AG04449 (cell line): Measurements from ENCODE around the gene UPP2.

Experiments used
- CTCF ChIA-PET: fragments of 350-600 bp; formaldehyde crosslinking; extraction: SDS; loops from one replicate; lab custom pipeline; 2021; ENCODE audit warnings: antibody characterized with exemption; lab: Yijun Ruan, JAX
- POLR2A ChIA-PET: fragments of 400-600, 350-600 bp; formaldehyde crosslinking; extraction: SDS; loops from one replicate; lab custom pipeline; 2020; ENCODE audit warnings: antibody characterized with exemption, inconsistent platforms; lab: Yijun Ruan, JAX
- DNase-seq: peaks from one replicate; pipeline ENCODE4 v3.0.0-alpha.2; 2010; ENCODE audit warnings: low read depth, low spot score
- H3K4me3 ChIP-seq: 2 replicates; pipeline ENCODE4 v1.5.1; 2011; ENCODE audit warnings: low read depth, mild to moderate bottlenecking, control low read depth, low read length
- TF ChIP-seq, protein P1 (sequence below): IDR thresholded peaks from one replicate; pipeline ENCODE4 v1.5.1; 2011; ENCODE audit warnings: mild to moderate bottlenecking, moderate library complexity, low read length, control low read depth, inconsistent platforms; ENCODE audit not compliant: insufficient read depth; ENCODE audit errors: missing control alignments

UPP2 gene

DNA sequence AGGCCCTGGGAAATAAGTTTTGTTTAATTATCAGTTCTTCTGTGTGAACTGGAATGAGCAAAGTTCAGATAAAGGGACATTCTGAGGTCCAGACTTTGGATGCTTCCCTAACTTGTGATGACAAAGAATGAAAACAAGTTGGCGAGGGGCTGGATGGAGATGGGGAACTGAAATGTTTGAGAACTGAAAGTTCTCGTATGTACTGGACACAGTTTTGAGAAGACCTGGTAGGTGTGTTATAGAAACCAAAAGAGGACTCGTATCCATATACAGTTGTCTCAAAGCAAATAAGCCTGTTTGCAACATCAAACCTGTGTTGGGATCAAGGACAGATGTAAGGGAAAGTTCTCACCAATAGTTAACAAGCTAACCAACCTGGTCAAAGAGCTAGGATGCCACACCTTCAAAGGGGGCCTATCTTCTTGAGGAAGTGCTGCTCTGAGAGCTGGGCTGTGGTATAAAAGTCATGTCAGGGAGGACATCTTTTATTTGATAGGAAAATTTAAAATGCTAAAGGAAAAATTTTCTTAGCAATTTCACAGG is at the start of gene UPP2:
Gene UPP2, plus strand, starts transcription at position 493 of the 543 bp plus-strand sequence. CDS start 188 bp downstream, outside the sequence.
- POLR2A ChIA-PET = no interaction called here
- no peak within 1 kb of the TSS for H3K4me3 ChIP-seq
- no peak for DNase-seq
- TF ChIP-seq, protein P1, sequence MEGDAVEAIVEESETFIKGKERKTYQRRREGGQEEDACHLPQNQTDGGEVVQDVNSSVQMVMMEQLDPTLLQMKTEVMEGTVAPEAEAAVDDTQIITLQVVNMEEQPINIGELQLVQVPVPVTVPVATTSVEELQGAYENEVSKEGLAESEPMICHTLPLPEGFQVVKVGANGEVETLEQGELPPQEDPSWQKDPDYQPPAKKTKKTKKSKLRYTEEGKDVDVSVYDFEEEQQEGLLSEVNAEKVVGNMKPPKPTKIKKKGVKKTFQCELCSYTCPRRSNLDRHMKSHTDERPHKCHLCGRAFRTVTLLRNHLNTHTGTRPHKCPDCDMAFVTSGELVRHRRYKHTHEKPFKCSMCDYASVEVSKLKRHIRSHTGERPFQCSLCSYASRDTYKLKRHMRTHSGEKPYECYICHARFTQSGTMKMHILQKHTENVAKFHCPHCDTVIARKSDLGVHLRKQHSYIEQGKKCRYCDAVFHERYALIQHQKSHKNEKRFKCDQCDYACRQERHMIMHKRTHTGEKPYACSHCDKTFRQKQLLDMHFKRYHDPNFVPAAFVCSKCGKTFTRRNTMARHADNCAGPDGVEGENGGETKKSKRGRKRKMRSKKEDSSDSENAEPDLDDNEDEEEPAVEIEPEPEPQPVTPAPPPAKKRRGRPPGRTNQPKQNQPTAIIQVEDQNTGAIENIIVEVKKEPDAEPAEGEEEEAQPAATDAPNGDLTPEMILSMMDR = no peak
- CTCF ChIA-PET = no interaction called here

DNA sequence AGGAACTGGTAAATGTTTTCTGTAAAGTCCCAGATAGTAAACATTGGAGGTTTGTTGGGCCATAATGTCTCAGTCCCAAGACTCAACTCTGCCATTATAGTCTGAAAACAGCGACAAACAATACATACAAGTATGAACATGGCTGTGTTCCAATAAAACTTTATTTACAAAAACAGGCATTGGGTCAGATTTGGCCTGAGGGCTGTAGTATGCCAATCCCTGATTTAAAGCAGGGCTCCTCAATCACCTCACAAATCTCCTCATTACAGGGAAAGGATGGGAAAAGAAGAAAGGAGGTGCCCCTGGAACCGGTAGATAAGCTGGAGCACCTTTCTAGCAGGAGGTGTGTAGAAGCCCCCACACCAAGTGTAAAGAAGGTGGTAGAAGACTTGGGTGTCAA is 48.9 kb upstream of the UPP2 start:
- TF ChIP-seq, protein P1 = no peak
- ChIA-PET POLR2A (no interaction called here), CTCF (no interaction called here)
- DNase-seq = no peak
- no peak overlapping the region for H3K4me3 ChIP-seq

DNA sequence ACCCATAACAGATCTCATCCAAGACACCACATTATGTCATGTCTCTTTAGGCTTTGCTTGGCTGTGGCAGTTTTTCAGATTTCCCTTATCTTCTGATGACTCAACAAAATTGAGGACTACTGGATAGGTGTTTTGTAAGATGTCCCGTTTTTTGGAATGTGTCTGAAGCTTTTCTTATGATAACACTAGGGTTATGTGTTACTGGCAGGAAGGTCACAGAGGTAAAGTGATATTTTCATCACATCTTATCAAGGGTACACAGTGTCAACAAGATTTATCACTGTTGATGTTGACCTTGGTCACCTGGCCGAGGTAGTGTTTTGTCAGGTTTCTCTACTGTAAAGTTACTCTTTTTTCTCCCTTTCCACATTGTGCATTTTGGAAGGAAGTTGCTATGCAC is 44.8 kb upstream of the UPP2 start:
- no peak for DNase-seq
- CTCF ChIA-PET = no interaction called here

DNA sequence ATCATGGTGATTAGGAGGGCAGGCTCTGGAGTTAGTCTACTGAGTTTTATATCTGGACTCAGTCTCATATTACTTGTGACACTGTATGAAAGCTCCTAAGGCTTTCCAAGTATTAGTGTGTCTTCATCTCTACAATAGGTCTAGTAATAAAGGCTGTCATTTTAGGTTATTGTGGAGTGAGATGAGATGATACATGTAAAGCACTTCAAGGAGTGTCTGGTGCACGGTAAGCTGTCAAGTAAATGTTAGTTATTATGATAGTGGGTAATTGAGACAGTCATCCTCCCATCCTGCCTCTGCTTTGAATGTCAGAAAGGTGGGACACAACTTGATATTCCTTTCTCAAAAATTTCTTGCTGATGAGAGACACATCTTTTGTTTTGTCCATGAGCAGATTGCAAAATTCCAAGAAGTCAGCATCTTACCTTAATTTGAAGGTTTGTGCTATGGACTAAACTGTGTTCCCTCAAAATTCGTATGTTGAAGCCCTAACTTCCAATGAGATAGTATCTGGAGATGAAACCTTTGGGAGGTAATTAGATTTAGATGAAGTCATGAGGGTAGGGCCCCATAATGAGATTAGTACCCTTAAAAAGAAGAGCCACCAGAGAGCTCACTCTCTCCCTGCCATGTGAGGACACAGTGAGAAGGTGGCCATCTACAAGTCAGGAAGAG is 41.4 kb upstream of the UPP2 start:
- H3K4me3 ChIP-seq = no peak overlapping the region
- no peak for DNase-seq
- CTCF ChIA-PET = no interaction called here
- TF ChIP-seq, protein P1 = no peak
- POLR2A ChIA-PET = no interaction called here

More for the DNA sequence above, 44.8 kb upstream of the UPP2 start:
- no peak overlapping the region for H3K4me3 ChIP-seq
- POLR2A ChIA-PET = no interaction called here
- TF ChIP-seq, protein P1 = no peak

DNA sequence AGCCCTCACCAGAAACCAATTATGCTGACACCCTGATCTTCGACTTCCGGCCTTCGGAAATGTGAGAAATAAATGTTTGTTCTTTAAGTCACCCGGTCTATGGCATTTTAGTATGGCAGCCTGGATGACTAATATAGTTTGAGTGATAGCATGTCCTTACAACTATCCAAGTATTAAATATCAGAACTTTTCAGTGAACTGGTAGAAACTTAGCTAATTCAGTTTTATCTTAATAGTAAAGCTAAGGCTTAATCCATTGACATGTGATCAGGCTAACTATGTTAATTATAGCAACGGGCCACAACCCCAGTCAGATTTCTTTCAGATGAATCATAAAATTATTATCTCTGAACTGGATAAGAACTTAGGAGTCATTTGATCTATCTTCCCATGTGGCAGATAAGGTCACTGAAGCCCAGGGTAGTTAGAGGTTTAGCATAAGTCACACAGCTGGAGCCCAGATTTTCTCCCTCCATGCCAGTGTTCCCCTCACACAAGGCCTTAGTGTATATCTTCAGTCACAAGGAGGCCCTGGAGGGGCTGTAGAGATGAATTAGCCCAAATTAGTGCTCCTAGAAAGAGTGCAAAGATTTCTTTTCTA is 40.7 kb upstream of the UPP2 start:
- ChIA-PET CTCF (interaction anchor here (1.1 kb wide), 1 partner anchor 685 kb away, joined by 3 read pairs; no protein-coding TSS in a partner anchor), POLR2A (no interaction called here)
- no peak overlapping the region for H3K4me3 ChIP-seq
- TF ChIP-seq, protein P1 = no peak
- DNase-seq = no peak

DNA sequence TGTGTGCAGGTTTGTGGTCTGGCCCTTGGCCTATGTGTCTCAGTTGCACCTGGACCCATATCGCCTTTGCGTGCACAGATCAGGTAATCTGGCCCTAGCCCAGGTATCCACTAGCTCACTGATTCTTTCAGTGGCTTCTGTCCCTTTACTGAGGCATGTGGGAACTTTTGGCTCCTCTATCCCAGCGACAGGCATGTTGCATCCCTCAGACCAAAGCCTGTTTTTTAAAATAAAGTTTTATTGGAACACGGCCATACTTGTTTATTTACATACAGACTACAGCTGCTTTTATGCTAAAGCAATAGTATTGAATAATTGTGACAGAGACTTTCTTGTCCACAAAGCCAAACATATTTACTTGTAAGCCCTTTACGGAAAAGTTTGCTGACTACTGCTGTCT is 39.9 kb upstream of the UPP2 start:
- ChIA-PET POLR2A (no interaction called here), CTCF (interaction anchor here (1.0 to 1.1 kb wide), 2 partner anchors 684 to 692 kb away, joined by 3 read pairs; no protein-coding TSS in a partner anchor)
- no peak overlapping the region for H3K4me3 ChIP-seq
- TF ChIP-seq, protein P1 = no peak
- DNase-seq = no peak
